ENCODE data around the gene CABP4. TPM values are rescaled to one million over a fixed set of nuclear protein-coding genes. Genes with fewer than 3 reads are reported as not detected.

Gene CABP4
- total RNA-seq, 1 donor = not detected

DNA sequence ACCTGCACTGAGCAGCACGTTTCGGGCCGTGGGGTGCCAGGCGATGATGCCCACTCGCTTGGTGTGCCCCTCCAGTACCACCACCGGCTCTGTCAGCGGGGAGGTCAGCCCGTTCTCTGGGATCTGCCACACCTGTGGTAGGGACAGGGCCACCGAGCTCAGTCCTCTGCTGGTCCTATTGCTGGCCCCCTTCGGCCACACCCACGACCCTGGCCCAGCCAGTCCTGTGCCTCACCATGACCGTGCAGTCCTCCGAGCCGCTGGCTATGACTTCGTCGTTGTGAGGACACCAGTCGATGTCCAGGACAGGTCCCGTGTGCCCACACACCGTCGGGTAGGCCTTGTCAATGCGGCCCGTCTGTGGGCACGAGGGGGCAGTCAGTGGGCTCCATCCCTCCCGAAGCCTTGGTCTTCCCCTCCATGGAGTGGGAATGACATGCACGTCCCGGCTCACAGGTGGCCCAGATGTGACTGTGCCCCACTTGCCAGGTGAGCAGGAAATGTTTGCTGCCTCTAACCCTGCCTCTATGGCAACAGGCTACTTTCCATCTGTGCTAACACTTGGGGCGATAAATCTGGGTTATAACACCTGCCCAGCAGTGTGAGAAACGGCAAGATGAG lies 13.3 kb upstream of the CABP4 start:
- no peak for TF ChIP-seq CTCF (IDR thresholded peaks at IDR 0.05; ENCODE audit: insufficient read depth, low read depth, low read length)
- no peak for DNase-seq (ENCODE audit: low read depth)
- no peak overlapping the region for H3K4me3 ChIP-seq (ENCODE audit: low read depth, low read length)

GRCh38 chr11:67442504-67443404 lies 12.4 kb upstream of the CABP4 start:
- DNase-seq (ENCODE audit: low read depth) = peak; percentile 5
- peak overlapping the region; percentile 80 for H3K4me3 ChIP-seq (ENCODE audit: low read depth, low read length)
- no peak for TF ChIP-seq CTCF (IDR thresholded peaks at IDR 0.05; ENCODE audit: insufficient read depth, low read depth, low read length)

GRCh38 chr11:67445515-67445914 lies 9.6 kb upstream of the CABP4 start:
- no peak for DNase-seq (ENCODE audit: low read depth)
- no peak overlapping the region for H3K4me3 ChIP-seq (ENCODE audit: low read depth, low read length)
- TF ChIP-seq CTCF (IDR thresholded peaks at IDR 0.05; ENCODE audit: insufficient read depth, low read depth, low read length) = no peak

GRCh38 chr11:67448220-67448609 lies 6.9 kb upstream of the CABP4 start:
- no peak overlapping the region for H3K4me3 ChIP-seq (ENCODE audit: low read depth, low read length)
- no peak for TF ChIP-seq CTCF (IDR thresholded peaks at IDR 0.05; ENCODE audit: insufficient read depth, low read depth, low read length)
- no peak for DNase-seq (ENCODE audit: low read depth)

GRCh38 chr11:67449116-67449844 lies 5.9 kb upstream of the CABP4 start:
- no peak overlapping the region for H3K4me3 ChIP-seq (ENCODE audit: low read depth, low read length)
- TF ChIP-seq CTCF (IDR thresholded peaks at IDR 0.05; ENCODE audit: insufficient read depth, low read depth, low read length) = no peak
- DNase-seq (ENCODE audit: low read depth) = no peak

DNA sequence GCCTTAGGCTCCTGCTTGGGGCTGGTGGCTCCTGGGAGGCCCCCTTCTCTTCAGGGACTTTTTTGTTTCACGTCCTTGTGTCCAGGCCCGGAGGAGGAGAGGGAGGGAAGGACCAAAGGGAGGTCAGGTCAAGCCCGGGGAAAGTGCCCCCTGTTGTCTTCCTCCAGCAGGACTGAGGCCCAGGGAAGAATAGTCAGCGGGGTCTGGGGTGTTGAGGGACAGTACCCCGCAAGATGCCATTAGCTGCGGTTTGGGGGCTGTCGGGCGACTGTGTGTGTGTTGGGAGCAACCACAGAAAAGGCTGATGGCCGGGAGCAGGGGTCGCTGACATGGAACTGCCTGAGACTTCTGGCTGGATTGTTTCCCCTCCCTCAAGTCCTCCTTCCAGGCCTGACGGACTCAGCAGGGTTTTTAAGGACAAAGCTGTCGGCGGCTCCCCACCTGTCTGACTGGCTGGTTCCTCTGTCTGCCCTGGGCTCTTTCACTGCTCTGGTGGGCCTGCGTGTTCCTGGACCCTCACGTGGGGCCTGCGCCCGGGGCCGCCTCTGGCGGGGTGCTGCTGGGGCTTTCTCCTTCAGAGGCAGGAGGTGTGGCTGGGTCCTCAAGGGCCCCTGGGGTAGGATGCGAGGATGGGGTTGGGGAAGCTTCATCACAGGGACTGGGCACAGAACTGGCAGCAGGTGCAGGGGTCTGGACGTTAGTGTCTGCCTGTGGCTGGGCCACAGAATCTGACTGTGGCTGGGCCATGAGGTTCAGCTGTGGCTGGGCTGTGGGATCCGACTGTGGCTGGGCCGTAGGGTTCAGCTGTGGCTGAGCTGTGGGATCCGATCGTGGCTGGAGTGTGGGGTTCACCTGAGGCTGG lies 4.1 kb upstream of the CABP4 start:
- no peak for TF ChIP-seq CTCF (IDR thresholded peaks at IDR 0.05; ENCODE audit: insufficient read depth, low read depth, low read length)
- no peak overlapping the region for H3K4me3 ChIP-seq (ENCODE audit: low read depth, low read length)
- DNase-seq (ENCODE audit: low read depth) = no peak

Data from fibroblast of villous mesenchyme (primary cell).